ENCODE results near the gene ALPI.

The ALPI gene

GRCh38 chr2:232502911-232503808 lies 47.2 kb downstream of the ALPI start:
- Mint-ChIP-seq H3K9me3 (no peaks in the 10 kb centered on the region), H3K27me3 (peaks cover 71% of the 10 kb centered on the region), H3K36me3 (no peaks in the 10 kb centered on the region), H3K4me3 (peak overlapping the region; percentile 53), H3K4me1 (peaks cover 15% of the 10 kb centered on the region), H3K27ac (peak overlapping the region; percentile 76)
- peak; percentile 14 for ATAC-seq

GRCh38 chr2:232503809-232504323 lies 47.9 kb downstream of the ALPI start:
- H3K27me3 Mint-ChIP-seq, result peaks cover 64% of the 10 kb centered on the region
- H3K36me3 Mint-ChIP-seq, result no peaks in the 10 kb centered on the region
- H3K4me3 Mint-ChIP-seq, result peak overlapping the region; percentile 53
- H3K4me1 Mint-ChIP-seq, result peaks cover 15% of the 10 kb centered on the region
- no peak overlapping the region for H3K27ac Mint-ChIP-seq
- no peaks in the 10 kb centered on the region for H3K9me3 Mint-ChIP-seq
- no peak for ATAC-seq

DNA sequence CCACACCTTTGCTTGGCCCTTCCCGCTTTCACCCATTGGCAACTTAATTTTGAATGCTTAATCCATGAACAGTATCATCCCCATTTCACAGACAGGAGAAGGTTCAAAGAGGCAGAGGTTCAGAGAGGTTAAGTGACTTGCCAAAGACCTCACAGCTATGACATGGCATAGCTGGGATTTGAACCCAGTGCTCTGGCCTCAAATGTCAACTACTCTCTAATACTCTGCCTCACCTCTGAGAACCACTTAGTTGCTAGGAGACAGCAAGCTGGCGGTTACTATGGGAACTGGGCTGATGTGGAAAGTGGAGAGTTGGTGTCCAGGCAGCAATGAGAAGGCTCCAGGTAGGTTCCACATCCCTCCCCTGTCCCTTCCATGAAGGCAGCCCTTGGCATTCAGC lies 48.5 kb downstream of the ALPI start:
- no peak for ATAC-seq
- H3K4me3 Mint-ChIP-seq, result no peak overlapping the region
- H3K36me3 Mint-ChIP-seq, result no peaks in the 10 kb centered on the region
- peaks cover 59% of the 10 kb centered on the region for H3K27me3 Mint-ChIP-seq
- H3K9me3 Mint-ChIP-seq, result no peaks in the 10 kb centered on the region
- H3K27ac Mint-ChIP-seq, result no peak overlapping the region
- H3K4me1 Mint-ChIP-seq, result peaks cover 15% of the 10 kb centered on the region

GRCh38 chr2:232505856-232506255 lies 49.9 kb downstream of the ALPI start:
- Mint-ChIP-seq H3K4me3 (no peak overlapping the region), H3K27me3 (peaks cover 49% of the 10 kb centered on the region)

GRCh38 chr2:232506709-232507108 lies 50.8 kb downstream of the ALPI start:
- peaks cover 15% of the 10 kb centered on the region for H3K4me1 Mint-ChIP-seq
- peaks cover 47% of the 10 kb centered on the region for H3K27me3 Mint-ChIP-seq
- peaks cover 3% of the 10 kb centered on the region for H3K9me3 Mint-ChIP-seq
- ATAC-seq, result no peak
- no peak overlapping the region for H3K4me3 Mint-ChIP-seq
- no peak overlapping the region for H3K27ac Mint-ChIP-seq
- H3K36me3 Mint-ChIP-seq, result no peaks in the 10 kb centered on the region

More at GRCh38 chr2:232505856-232506255, 49.9 kb downstream of the ALPI start:
- Mint-ChIP-seq H3K4me1 (peaks cover 15% of the 10 kb centered on the region), H3K9me3 (peaks cover 3% of the 10 kb centered on the region), H3K36me3 (no peaks in the 10 kb centered on the region), H3K27ac (no peak overlapping the region)
- no peak for ATAC-seq

GRCh38 chr2:232508251-232508650 lies 52.3 kb downstream of the ALPI start:
- H3K27me3 Mint-ChIP-seq, result peaks cover 45% of the 10 kb centered on the region
- H3K36me3 Mint-ChIP-seq, result no peaks in the 10 kb centered on the region
- peaks cover 7% of the 10 kb centered on the region for H3K4me1 Mint-ChIP-seq
- H3K4me3 Mint-ChIP-seq, result no peak overlapping the region
- peaks cover 3% of the 10 kb centered on the region for H3K9me3 Mint-ChIP-seq
- no peak for ATAC-seq
- H3K27ac Mint-ChIP-seq, result no peak overlapping the region
